GM23248 (cell line): ENCODE data around the gene RCL1.

Source experiments
- EZH2 ChIP-seq: fragments of 200-600 bp; sonication (generic); IDR thresholded peaks from 2 replicates; pipeline ENCODE4 v1.6.1; 2018; ENCODE audit warnings: antibody characterized with exemption, mild to moderate bottlenecking; ENCODE audit not compliant: insufficient read depth, poor library complexity, severe bottlenecking
- EZH2phosphoT487 ChIP-seq: fragments of 200-600 bp; sonication (generic); IDR thresholded peaks from 2 replicates; pipeline ENCODE4 v1.6.1; 2018; ENCODE audit warnings: antibody characterized with exemption, moderate library complexity, mild to moderate bottlenecking, low read depth; ENCODE audit not compliant: insufficient read depth

DNA sequence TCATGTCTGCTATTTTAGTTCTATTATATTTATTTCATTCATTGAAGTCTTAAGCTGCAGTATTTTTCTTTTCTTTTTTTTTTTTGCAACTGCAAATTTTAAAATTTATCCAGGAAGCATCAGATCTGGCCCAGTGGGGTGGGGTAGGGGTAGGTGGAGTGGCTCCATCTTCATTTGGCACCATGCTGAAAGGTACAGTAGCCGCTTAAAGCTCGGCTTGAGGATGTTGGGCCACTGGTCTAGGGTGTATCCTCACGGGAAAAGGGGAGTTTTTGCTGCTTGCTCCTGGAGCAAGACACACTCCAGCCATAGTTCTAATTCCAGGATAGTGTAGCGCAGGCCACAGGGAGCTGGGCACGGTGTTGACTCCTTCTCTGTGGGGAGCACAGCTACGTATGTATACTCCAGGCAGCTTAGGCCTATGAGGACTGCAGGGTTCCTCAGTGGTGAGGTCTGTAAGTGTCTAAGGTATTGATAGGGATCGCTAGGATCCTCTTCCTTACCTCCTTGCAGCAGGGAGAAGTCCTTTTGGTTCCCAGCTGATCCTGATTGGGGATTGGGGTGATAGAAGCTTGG lies 22.7 kb downstream of the RCL1 start:
- TF ChIP-seq EZH2 (no peak), EZH2phosphoT487 (no peak)
